DOHH2 (cell line): ENCODE results near the gene LAMA2.

Experiments used
- CTCF ChIP-seq: fragments of 200-600 bp; sonication (generic); IDR thresholded peaks from one replicate; pipeline ENCODE4 v1.5.1; 2014; ENCODE audit warnings: antibody characterized with exemption, mild to moderate bottlenecking, low read depth, low read length; ENCODE audit not compliant: poor library complexity, severe bottlenecking
- EZH2phosphoT487 ChIP-seq: fragments of 200-600 bp; sonication (generic); IDR thresholded peaks from 2 replicates; pipeline ENCODE4 v1.6.1; 2017; ENCODE audit warnings: borderline replicate concordance, mild to moderate bottlenecking, antibody characterized with exemption, low read length, moderate library complexity, mixed read lengths

DNA sequence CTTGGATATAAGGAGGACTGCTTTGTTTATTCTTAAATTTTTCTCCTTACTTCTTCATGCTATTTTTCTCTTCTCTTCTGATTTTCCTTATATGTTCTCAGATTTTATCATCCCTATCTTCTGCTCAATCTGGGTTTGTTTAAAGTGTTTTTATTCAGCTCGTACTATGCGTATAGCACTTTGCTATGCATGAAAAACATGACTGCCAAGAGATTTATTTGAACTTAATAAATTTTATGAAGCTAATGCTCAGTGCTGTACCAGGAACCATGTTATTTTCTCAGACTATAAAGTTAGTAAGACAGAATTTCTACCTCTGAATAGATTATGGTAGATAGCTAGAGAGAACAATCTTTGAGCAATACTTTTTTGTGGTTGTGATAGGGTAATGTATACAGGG lies 305.9 kb downstream of the LAMA2 start:
- TF ChIP-seq CTCF, result no peak
- TF ChIP-seq EZH2phosphoT487, result no peak
